IMR-90 (cell line): ENCODE results near the gene CCND3. TPM values are rescaled to one million over a fixed set of nuclear protein-coding genes. Genes with fewer than 3 reads are reported as not detected.

ENCODE experiments used
- ATAC-seq: fragments of 200-7000 bp; cut with Tn5 transposase; 2 replicates; pipeline ENCODE4 v1.9.1; 2020; ENCODE audit warnings: low read depth, mild to moderate bottlenecking, moderate library complexity
- BruUV-seq: library from RNA; stranded (reverse); fragments of 400-500 nt; replicated peaks from 2 replicates; lab custom pipeline; 2021; lab: Mats Ljungman, UMichigan
- CTCF ChIA-PET: fragments of 300-600 bp; formaldehyde crosslinking; extraction: SDS; loops from one replicate; lab custom pipeline; 2021; ENCODE audit warnings: antibody characterized with exemption; lab: Yijun Ruan, JAX
- POLR2A ChIA-PET: fragments of 300-600 bp; sonication (Branson Sonifier 250); formaldehyde crosslinking; loops from one replicate; lab custom pipeline; 2022; ENCODE audit warnings: antibody characterized with exemption; ENCODE audit not compliant: unreplicated experiment; lab: Charles Lee
- DNase-seq: peaks from one replicate; pipeline ENCODE4 v3.0.0; 2013
- H2AFZ ChIP-seq: replicated peaks from 2 replicates; pipeline ENCODE3; 2013; ENCODE audit warnings: low read length, mild to moderate bottlenecking; ENCODE audit not compliant: poor library complexity
- H2AK5ac ChIP-seq: 2 replicates; pipeline ENCODE4 v1.6.1; 2013; ENCODE audit warnings: low read depth, low read length, inconsistent platforms
- H2AK9ac ChIP-seq: replicated peaks from 2 replicates; pipeline ENCODE3; 2013; ENCODE audit warnings: mild to moderate bottlenecking, low read depth, low read length, moderate library complexity; ENCODE audit not compliant: poor library complexity
- H2BK120ac ChIP-seq: 2 replicates; pipeline ENCODE4 v1.6.1; 2013; ENCODE audit warnings: low read depth, low read length, inconsistent platforms
- H2BK15ac ChIP-seq: 3 replicates; pipeline ENCODE4 v1.6.1; 2013; ENCODE audit warnings: low read depth, low read length, inconsistent platforms
- H2BK20ac ChIP-seq: 2 replicates; pipeline ENCODE4 v1.6.1; 2013; ENCODE audit warnings: low read depth, mild to moderate bottlenecking, inconsistent platforms, low read length, moderate library complexity
- H2BK5ac ChIP-seq: 2 replicates; pipeline ENCODE4 v1.6.1; 2013; ENCODE audit warnings: mild to moderate bottlenecking, low read depth, low read length, inconsistent platforms; ENCODE audit not compliant: poor library complexity, severe bottlenecking
- H3K14ac ChIP-seq: replicated peaks from 2 replicates; pipeline ENCODE4 v1.6.1; 2013; ENCODE audit warnings: low read depth, low read length, inconsistent platforms
- H3K18ac ChIP-seq: 2 replicates; pipeline ENCODE4 v1.6.1; 2013; ENCODE audit warnings: low read depth, low read length, control low read depth
- H3K23ac ChIP-seq: 2 replicates; pipeline ENCODE4 v1.6.1; 2013; ENCODE audit warnings: low read depth, low read length, inconsistent platforms
- H3K27ac ChIP-seq: 2 replicates; pipeline ENCODE4 v1.5.1; 2013; ENCODE audit warnings: mild to moderate bottlenecking, control low read depth, low read length; ENCODE audit not compliant: insufficient read depth
- H3K27me3 ChIP-seq: 2 replicates; pipeline ENCODE4 v1.6.1; 2013; ENCODE audit warnings: low read length; ENCODE audit not compliant: control insufficient read depth, insufficient read depth
- H3K36me3 ChIP-seq: 2 replicates; pipeline ENCODE4 v1.6.1; 2013; ENCODE audit warnings: low read length, mixed read lengths; ENCODE audit not compliant: control insufficient read depth, insufficient read depth
- H3K4ac ChIP-seq: 2 replicates; pipeline ENCODE4 v1.6.1; 2013; ENCODE audit warnings: low read depth, low read length, inconsistent platforms
- H3K4me1 ChIP-seq: 2 replicates; pipeline ENCODE4 v1.6.1; 2013; ENCODE audit warnings: low read length, mixed read lengths; ENCODE audit not compliant: control insufficient read depth, insufficient read depth
- H3K4me2 ChIP-seq: 2 replicates; pipeline ENCODE4 v1.6.1; 2013; ENCODE audit warnings: low read depth, mild to moderate bottlenecking, control low read depth, low read length, moderate library complexity
- H3K4me3 ChIP-seq: 2 replicates; pipeline ENCODE4 v1.5.1; 2013; ENCODE audit warnings: low read depth, mild to moderate bottlenecking, control low read depth, low read length, moderate library complexity; ENCODE audit not compliant: insufficient read depth
- H3K56ac ChIP-seq: 2 replicates; pipeline ENCODE4 v1.6.1; 2013; ENCODE audit warnings: low read length, inconsistent platforms; ENCODE audit not compliant: insufficient read depth; ENCODE audit errors: extremely low read depth
- H3K79me1 ChIP-seq, 2 experiments: 2 replicates each; pipeline ENCODE4 v1.6.1; 2013; ENCODE audit warnings: low read length in 2 of 2, inconsistent platforms in 1 of 2, low read depth in 1 of 2
- H3K9ac ChIP-seq: 2 replicates; pipeline ENCODE4 v1.6.1; 2013; ENCODE audit warnings: low read depth, low read length, control low read depth
- H3K9me1 ChIP-seq: 2 replicates; pipeline ENCODE4 v1.6.1; 2013; ENCODE audit warnings: low read length, inconsistent platforms; ENCODE audit not compliant: insufficient read depth
- H3K9me3 ChIP-seq: 2 replicates; pipeline ENCODE4 v1.6.1; 2013; ENCODE audit warnings: low read length; ENCODE audit not compliant: control insufficient read depth, insufficient read depth
- H4K20me1 ChIP-seq: 2 replicates; pipeline ENCODE4 v1.6.1; 2013; ENCODE audit warnings: low read length, inconsistent platforms; ENCODE audit not compliant: insufficient read depth
- H4K5ac ChIP-seq: 2 replicates; pipeline ENCODE4 v1.6.1; 2013; ENCODE audit warnings: mild to moderate bottlenecking, low read depth, low read length, control low read depth
- H4K8ac ChIP-seq, 2 experiments: 2 replicates each; pipeline ENCODE4 v1.6.1; 2013; ENCODE audit warnings: low read depth in 2 of 2, low read length in 2 of 2, control low read depth in 1 of 2, inconsistent platforms in 1 of 2
- H4K91ac ChIP-seq: 2 replicates; pipeline ENCODE4 v1.6.1; 2013; ENCODE audit warnings: low read depth, low read length, inconsistent platforms; ENCODE audit not compliant: insufficient read depth
- BHLHE40 ChIP-seq: fragments of 150-350 bp; IDR thresholded peaks from 2 replicates; pipeline ENCODE4 v1.6.1; 2016; ENCODE audit warnings: mild to moderate bottlenecking, low read depth, low read length
- CHD1 ChIP-seq: IDR thresholded peaks from 2 replicates; pipeline ENCODE4 v1.6.1; 2012; ENCODE audit warnings: low read depth, low read length, improper control_type of control experiment
- POLR2A ChIP-seq: IDR thresholded peaks from 2 replicates; pipeline ENCODE4 v1.6.1; 2012; ENCODE audit warnings: mild to moderate bottlenecking, low read depth, low read length
- RAD21 ChIP-seq: IDR thresholded peaks from 2 replicates; pipeline ENCODE4 v1.6.1; 2012; ENCODE audit warnings: low read length, improper control_type of control experiment
- RCOR1 ChIP-seq: IDR thresholded peaks from 2 replicates; pipeline ENCODE4 v1.6.1; 2012; ENCODE audit warnings: mild to moderate bottlenecking, low read length, improper control_type of control experiment; ENCODE audit not compliant: insufficient replicate concordance
- SMC3 ChIP-seq: fragments of 150-350 bp; IDR thresholded peaks from 2 replicates; pipeline ENCODE4 v1.6.1; 2016; ENCODE audit warnings: low read depth, mild to moderate bottlenecking, antibody characterized with exemption, low read length, moderate library complexity
- WGBS, 2 experiments: methylation state at CpG; one replicate each; pipeline versions ENCODE4 v1.1.5 to v1.1.7; 2013; ENCODE audit warnings: missing lambda C conversion rate in 2 of 2; ENCODE audit not compliant: insufficient read length in 1 of 2; ENCODE audit errors: extremely low coverage in 2 of 2; 5-methylcytosine and 5-hydroxymethylcytosine counted together
- dilution Hi-C: fragments of 300-500 bp; cut with HindIII; formaldehyde crosslinking; loops from one replicate; pipeline ENCODE4 v1.14.3; 2018; ENCODE audit warnings: low sequenced_read_pairs; ENCODE audit not compliant: unreplicated experiment
- in situ Hi-C: fragments of 300-500 bp; cut with MboI; formaldehyde crosslinking; loops from 3 replicates; pipeline ENCODE4 v1.14.3; 2019; ENCODE audit warnings: low sequenced_read_pairs, inconsistent platforms, mixed read lengths
- intact Hi-C: fragments of 100-400 bp; cut with micrococcal nuclease; formaldehyde crosslinking; loops from 2 replicates; pipeline ENCODE4 v1.10.0; 2022
- polyA plus RNA-seq, 3 experiments: library from polyadenylated mRNA; depleted of rRNA; stranded (reverse); fragments of >200 nt; gene quantifications; 2 replicates each; pipeline ENCODE4 v1.2.3, GENCODE V29; 2012; ENCODE audit warnings: low replicate concordance in 1 of 3
- total RNA-seq: library from RNA; depleted of rRNA; stranded (reverse); fragments of >200 nt; gene quantifications from 2 replicates; pipeline ENCODE4 v1.2.3, GENCODE V29; 2012

The CCND3 gene
- total and polyA plus RNA-seq, 2 of the 4 experiments (the other 2 are of a cell fraction) = 19.2 to 61.9 TPM

GRCh38 chr6:41929924-41930323 is 11.7 kb downstream of the CCND3 start:
- no peak overlapping the region for H3K56ac ChIP-seq
- H2BK15ac ChIP-seq = no peak overlapping the region
- H2BK20ac ChIP-seq = no peak overlapping the region
- dilution Hi-C loops (loop anchor here (10.0 kb wide), 1 partner anchor 115 kb away; no protein-coding TSS in a partner anchor), in situ Hi-C loops (loop anchor here (5.0 to 10.0 kb wide), 2 partner anchors 83 to 145 kb away; partner anchors contain the start of genes PRICKLE4 and TOMM6), intact Hi-C loops (no loop called here)
- H2AK9ac ChIP-seq = no peak overlapping the region
- no peak overlapping the region for H2BK120ac ChIP-seq
- DNase-seq = no peak
- H4K20me1 ChIP-seq = peaks cover 26% of the 10 kb centered on the region
- H3K4me2 ChIP-seq = no peak overlapping the region
- no peak overlapping the region for H4K91ac ChIP-seq
- no peak overlapping the region for H2BK5ac ChIP-seq
- no peak overlapping the region for H3K27ac ChIP-seq
- H3K23ac ChIP-seq = no peak overlapping the region
- H3K36me3 ChIP-seq = peaks cover 58% of the 10 kb centered on the region
- TF ChIP-seq RCOR1 (no peak), CHD1 (no peak), POLR2A (no peak), SMC3 (no peak), BHLHE40 (no peak), RAD21 (no peak)
- no peak for ATAC-seq
- peaks cover 2% of the 10 kb centered on the region; the same call in 1 of the 2 replicates for H3K4me1 ChIP-seq
- H2AFZ ChIP-seq = no peak overlapping the region
- H3K27me3 ChIP-seq = no peaks in the 10 kb centered on the region
- peaks cover 8% of the 10 kb centered on the region; the same call in 1 of the 2 replicates for H3K9me1 ChIP-seq
- no peak overlapping the region for H3K18ac ChIP-seq
- H3K9ac ChIP-seq = no peak overlapping the region
- H4K8ac ChIP-seq = no peak overlapping the region
- no peak overlapping the region for H3K14ac ChIP-seq
- H2AK5ac ChIP-seq = no peak overlapping the region
- POLR2A ChIA-PET = no interaction called here
- H3K79me1 ChIP-seq = peaks cover 38 to 44% of the 10 kb centered on the region in 2 experiments
- no peak overlapping the region for H3K4ac ChIP-seq
- H4K5ac ChIP-seq = no peak overlapping the region
- no TSS peak for BruUV-seq
- no CpG with 5 or more reads among the region's 6 CpGs for WGBS, 2 experiments
- H3K9me3 ChIP-seq = no peaks in the 10 kb centered on the region
- CTCF ChIA-PET = no interaction called here
- no peak overlapping the region for H3K4me3 ChIP-seq
